Keratinocyte (primary cell): Measurements from ENCODE around the gene VWA7. TPM values are rescaled to one million over a fixed set of nuclear protein-coding genes. Genes with fewer than 3 reads are reported as not detected.

Experiments
- DNase-seq: peaks from one replicate; pipeline ENCODE4 v3.0.0-alpha.2; 2011; ENCODE audit warnings: low read depth, missing footprints, low spot score
- FAIRE-seq: peaks from 2 replicates; lab custom pipeline; 2011; peaks lifted over from hg19 to GRCh38; lab: Jason Lieb, UNC
- H2AFZ ChIP-seq: 2 replicates; pipeline ENCODE4 v1.6.0; 2012; ENCODE audit warnings: low read length, control low read depth, inconsistent platforms; ENCODE audit not compliant: control insufficient read depth
- H3K27ac ChIP-seq: 2 replicates; pipeline ENCODE4 v1.5.1; 2011; ENCODE audit warnings: low read length; ENCODE audit not compliant: control insufficient read depth, insufficient read depth
- H3K27me3 ChIP-seq: 3 replicates; pipeline ENCODE4 v1.6.0; 2011; ENCODE audit warnings: low read length; ENCODE audit not compliant: control insufficient read depth, insufficient read depth; ENCODE audit errors: extremely low read depth
- H3K36me3 ChIP-seq, 2 experiments: 2 replicates in 1 of 2; 3 replicates in 1 of 2; pipeline ENCODE4 v1.5.1; 2011; ENCODE audit warnings: low read length in 2 of 2, mild to moderate bottlenecking in 1 of 2; ENCODE audit not compliant: control insufficient read depth in 2 of 2, insufficient read depth in 2 of 2; ENCODE audit errors: extremely low read depth in 1 of 2
- H3K4me1 ChIP-seq: 3 replicates; pipeline ENCODE4 v1.5.1; 2011; ENCODE audit warnings: low read length; ENCODE audit not compliant: control insufficient read depth, insufficient read depth; ENCODE audit errors: extremely low read depth
- H3K4me2 ChIP-seq: 3 replicates; pipeline ENCODE4 v1.6.0; 2011; ENCODE audit warnings: low read depth, low read length; ENCODE audit not compliant: control insufficient read depth, insufficient read depth; ENCODE audit errors: extremely low read depth
- H3K4me3 ChIP-seq, 3 experiments: fragments of 200-600 bp in 1 of 3; sonication (generic) in 1 of 3; 2 replicates in 2 of 3; 3 replicates in 1 of 3; pipeline ENCODE4 v1.5.1; 2011 to 2016; ENCODE audit warnings: low read length in 3 of 3, mild to moderate bottlenecking in 3 of 3, control low read depth in 2 of 3, inconsistent platforms in 1 of 3, low read depth in 1 of 3, mixed read lengths in 1 of 3, mixed run types in 1 of 3, moderate library complexity in 1 of 3; ENCODE audit not compliant: control insufficient read depth in 2 of 3, insufficient read depth in 2 of 3; ENCODE audit errors: extremely low read depth in 1 of 3
- H3K79me2 ChIP-seq: 2 replicates; pipeline ENCODE4 v1.6.0; 2012; ENCODE audit warnings: low read length; ENCODE audit not compliant: control insufficient read depth, insufficient read depth
- H3K9ac ChIP-seq: 3 replicates; pipeline ENCODE4 v1.6.0; 2011; ENCODE audit warnings: low read length; ENCODE audit not compliant: control insufficient read depth, insufficient read depth; ENCODE audit errors: extremely low read depth
- H3K9me1 ChIP-seq: 3 replicates; pipeline ENCODE4 v1.6.0; 2011; ENCODE audit warnings: low read length; ENCODE audit not compliant: control insufficient read depth, insufficient read depth; ENCODE audit errors: extremely low read depth
- H3K9me3 ChIP-seq: 2 replicates; pipeline ENCODE4 v1.5.1; 2012; ENCODE audit warnings: low read depth, low read length; ENCODE audit not compliant: control insufficient read depth
- H4K20me1 ChIP-seq: 3 replicates; pipeline ENCODE4 v1.6.0; 2011; ENCODE audit warnings: low read length; ENCODE audit not compliant: control insufficient read depth, insufficient read depth; ENCODE audit errors: extremely low read depth
- EZH2 ChIP-seq: IDR thresholded peaks from one replicate; pipeline ENCODE4 v1.6.1; 2012; ENCODE audit warnings: inconsistent platforms, mild to moderate bottlenecking, low read length, moderate library complexity
- dilution Hi-C: fragments of 300-500 bp; cut with MboI; formaldehyde crosslinking; loops from one replicate; pipeline ENCODE4 v1.7.0; 2020; ENCODE audit warnings: low sequenced_read_pairs; ENCODE audit not compliant: extremely low pct_ligation_motif_present
- polyA plus RNA-seq, 5 experiments: library from polyadenylated mRNA; depleted of rRNA in 3 of 5; stranded (reverse) in 3 of 5; stranded (forward) in 1 of 5; unstranded in 1 of 5; fragments of >200 nt; gene quantifications; 1 replicate in 1 of 5; 2 replicates in 3 of 5; 3 replicates in 1 of 5; pipeline versions ENCODE4 v1.2.1 to v1.2.3, GENCODE V29; 2011 to 2012; ENCODE audit warnings: missing spikeins in 2 of 5, low read depth in 1 of 5, low replicate concordance in 1 of 5
- TF ChIP-seq, protein P1 (sequence below), 3 experiments: IDR thresholded peaks in 1 of 3; conservative IDR thresholded peaks in 1 of 3; optimal IDR thresholded peaks in 1 of 3; 2 replicates in 2 of 3; 3 replicates in 1 of 3; pipeline versions ENCODE3 to v1.5.1; 2011; ENCODE audit warnings: low read length in 3 of 3, mild to moderate bottlenecking in 3 of 3, moderate library complexity in 2 of 3, control low read depth in 1 of 3, inconsistent platforms in 1 of 3; ENCODE audit not compliant: insufficient read depth in 2 of 3; ENCODE audit errors: extremely low read depth in 1 of 3

Gene VWA7
- polyA plus RNA-seq, 1 donor (not counting 4 experiments of a cell fraction or from before 2014, with no cell fraction given), result 0.47 TPM

DNA sequence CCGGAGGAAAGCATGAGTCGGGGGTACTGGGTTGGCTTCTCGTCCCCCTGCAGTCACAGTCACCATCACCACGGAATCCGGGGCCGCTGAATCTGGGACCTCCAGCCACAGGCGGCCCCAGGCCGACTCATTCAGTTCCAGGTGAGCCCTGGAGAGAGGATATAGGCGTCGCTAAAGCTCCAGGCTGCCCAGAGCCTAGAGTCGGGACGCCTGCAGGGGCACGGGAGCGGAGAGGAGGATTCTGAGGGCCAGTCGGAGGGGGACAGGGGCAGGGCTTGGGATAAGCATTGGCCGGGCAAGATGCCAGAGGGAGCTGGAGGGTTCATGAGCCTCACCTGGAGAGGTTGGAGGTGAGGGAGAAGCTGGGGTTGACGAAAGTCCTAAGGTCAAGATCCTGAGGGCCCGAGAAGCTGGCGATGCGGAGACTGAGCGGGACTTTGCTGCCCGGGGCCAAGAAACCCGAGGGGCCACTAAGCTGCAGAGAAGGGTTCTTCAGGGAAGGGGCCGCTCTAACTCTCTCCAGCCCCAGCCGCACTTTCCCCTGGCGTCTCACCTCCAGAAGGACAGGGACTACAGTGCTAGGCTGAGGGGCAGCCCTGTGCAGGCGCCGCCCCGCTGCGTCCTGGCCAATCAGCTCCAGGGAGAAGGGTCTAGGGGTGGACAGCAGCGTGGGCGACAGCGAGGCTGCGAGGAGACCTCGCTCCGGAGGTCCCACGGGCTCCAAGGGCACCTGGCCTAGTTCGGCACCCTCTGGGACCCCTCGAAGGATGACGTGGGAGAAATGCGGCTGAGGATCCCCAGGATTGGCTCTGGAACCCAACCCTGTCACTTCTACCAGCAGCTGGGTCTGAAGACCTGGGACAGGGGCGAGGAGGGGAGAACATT is 11.0 kb downstream of the VWA7 start:
- Histone ChIP-seq H3K27me3 (no peaks in the 10 kb centered on the region), H3K9me1 (peaks cover 2% of the 10 kb centered on the region), H3K36me3 (peaks cover 3 to 5% of the 10 kb centered on the region in 2 experiments), H3K79me2 (no peaks in the 10 kb centered on the region), H4K20me1 (no peaks in the 10 kb centered on the region), H3K4me3 (no peak overlapping the region), H3K4me1 (peaks cover 7% of the 10 kb centered on the region), H2AFZ (no peak overlapping the region), H3K27ac (no peak overlapping the region), H3K9me3 (no peaks in the 10 kb centered on the region), H3K4me2 (no peak overlapping the region), H3K9ac (no peak overlapping the region)
- TF ChIP-seq, protein P1, sequence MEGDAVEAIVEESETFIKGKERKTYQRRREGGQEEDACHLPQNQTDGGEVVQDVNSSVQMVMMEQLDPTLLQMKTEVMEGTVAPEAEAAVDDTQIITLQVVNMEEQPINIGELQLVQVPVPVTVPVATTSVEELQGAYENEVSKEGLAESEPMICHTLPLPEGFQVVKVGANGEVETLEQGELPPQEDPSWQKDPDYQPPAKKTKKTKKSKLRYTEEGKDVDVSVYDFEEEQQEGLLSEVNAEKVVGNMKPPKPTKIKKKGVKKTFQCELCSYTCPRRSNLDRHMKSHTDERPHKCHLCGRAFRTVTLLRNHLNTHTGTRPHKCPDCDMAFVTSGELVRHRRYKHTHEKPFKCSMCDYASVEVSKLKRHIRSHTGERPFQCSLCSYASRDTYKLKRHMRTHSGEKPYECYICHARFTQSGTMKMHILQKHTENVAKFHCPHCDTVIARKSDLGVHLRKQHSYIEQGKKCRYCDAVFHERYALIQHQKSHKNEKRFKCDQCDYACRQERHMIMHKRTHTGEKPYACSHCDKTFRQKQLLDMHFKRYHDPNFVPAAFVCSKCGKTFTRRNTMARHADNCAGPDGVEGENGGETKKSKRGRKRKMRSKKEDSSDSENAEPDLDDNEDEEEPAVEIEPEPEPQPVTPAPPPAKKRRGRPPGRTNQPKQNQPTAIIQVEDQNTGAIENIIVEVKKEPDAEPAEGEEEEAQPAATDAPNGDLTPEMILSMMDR (optimal IDR thresholded peaks at IDR 0.05 in 1 of 3, IDR thresholded peaks at IDR 0.05 in 1 of 3, conservative IDR thresholded peaks at IDR 0.05 in 1 of 3; ENCODE audit: extremely low read depth in 1 of 3, insufficient read depth in 2 of 3, low read length in 3 of 3), result no peak
- TF ChIP-seq EZH2, result no peak
- no peak for FAIRE-seq
- no peak for DNase-seq
- dilution Hi-C loops, result no loop called here

DNA sequence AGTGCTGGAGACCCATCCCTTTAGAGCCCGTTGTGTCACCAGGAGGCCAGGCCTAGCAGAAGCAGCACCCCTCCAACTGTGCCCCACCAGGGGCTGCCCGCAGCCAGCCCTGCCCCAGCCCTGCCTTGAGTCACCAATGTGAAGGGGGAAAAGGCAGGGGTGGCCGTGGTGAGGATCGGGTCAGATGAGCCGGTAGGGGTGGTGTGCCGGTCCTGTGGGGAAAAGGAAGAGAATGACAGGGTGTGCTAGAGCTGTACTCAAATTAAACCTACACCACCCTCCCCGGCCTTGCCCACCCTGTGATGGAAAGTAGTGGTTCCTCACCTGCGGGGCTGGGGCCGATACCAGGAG is 11.6 kb downstream of the VWA7 start:
- H3K4me3 ChIP-seq, result no peak overlapping the region
- TF ChIP-seq, protein P1 (optimal IDR thresholded peaks at IDR 0.05 in 1 of 3, IDR thresholded peaks at IDR 0.05 in 1 of 3, conservative IDR thresholded peaks at IDR 0.05 in 1 of 3; ENCODE audit: extremely low read depth in 1 of 3, insufficient read depth in 2 of 3, low read length in 3 of 3), result no peak
- no peak for TF ChIP-seq EZH2
- no peak for FAIRE-seq

More for the DNA sequence above, 11.6 kb downstream of the VWA7 start:
- no peaks in the 10 kb centered on the region for H3K9me3 ChIP-seq
- peaks cover 3 to 5% of the 10 kb centered on the region in 2 experiments for H3K36me3 ChIP-seq
- H3K27me3 ChIP-seq, result no peaks in the 10 kb centered on the region
- H3K9me1 ChIP-seq, result peaks cover 2% of the 10 kb centered on the region
- H3K79me2 ChIP-seq, result no peaks in the 10 kb centered on the region
- dilution Hi-C loops, result no loop called here
- H4K20me1 ChIP-seq, result no peaks in the 10 kb centered on the region
- H3K27ac ChIP-seq, result no peak overlapping the region
- H3K4me2 ChIP-seq, result no peak overlapping the region
- H3K4me1 ChIP-seq, result peaks cover 5% of the 10 kb centered on the region
- no peak for DNase-seq
- H3K9ac ChIP-seq, result no peak overlapping the region
- H2AFZ ChIP-seq, result no peak overlapping the region
